A549 (cell line): ENCODE measurements around the gene LDLRAD4. TPM values are rescaled to one million over a fixed set of nuclear protein-coding genes. Genes with fewer than 3 reads are reported as not detected.
"Not testable (repeated sequence)": the region's sequence is repeated elsewhere in the genome, so short reads cannot be mapped to it uniquely, and the experiment has no call there.

ENCODE experiments used
- ATAC-seq, 2 experiments: fragments of 200-7000 bp in 1 of 2; fragments of >200 bp in 1 of 2; cut with Nextera tagmentation in 1 of 2; cut with Tn5 transposase in 1 of 2; 3 replicates each; pipeline versions ENCODE4 v1.8.0 to v1.9.1; 2018 to 2020; ENCODE audit warnings: mild to moderate bottlenecking in 1 of 2, moderate library complexity in 1 of 2
- CTCF ChIA-PET: fragments of 300-600 bp; sonication (Branson Sonifier 250); formaldehyde crosslinking; extraction: SDS; loops from one replicate; lab custom pipeline; 2021; ENCODE audit warnings: antibody characterized with exemption, inconsistent platforms; lab: Yijun Ruan, JAX
- POLR2A ChIA-PET: fragments of 350-600 bp; formaldehyde crosslinking; extraction: SDS; loops from one replicate; lab custom pipeline; 2021; ENCODE audit warnings: antibody characterized with exemption, inconsistent platforms; lab: Yijun Ruan, JAX
- DNase-seq, 2 experiments: peaks; one replicate each; pipeline versions ENCODE4 v3.0.0 to v3.0.0-alpha.2; 2011 to 2016; ENCODE audit warnings: low read depth in 1 of 2, low spot score in 1 of 2
- FAIRE-seq: peaks from 2 replicates; lab custom pipeline; 2011; peaks lifted over from hg19 to GRCh38; lab: Jason Lieb, UNC
- H3K27ac ChIP-seq, 2 experiments: fragments of >200 bp; sonication (Bioruptor Twin); formaldehyde crosslinking; 3 replicates each; pipeline ENCODE4 v1.5.1; 2016 to 2017
- H3K4me1 ChIP-seq: fragments of >200 bp; sonication (Bioruptor Twin); formaldehyde crosslinking; 3 replicates; pipeline ENCODE4 v1.6.1; 2016
- H3K4me2 ChIP-seq: fragments of >200 bp; sonication (Bioruptor Twin); formaldehyde crosslinking; 3 replicates; pipeline ENCODE4 v1.6.1; 2016
- H3K4me3 ChIP-seq: fragments of >200 bp; sonication (Bioruptor Twin); formaldehyde crosslinking; 3 replicates; pipeline ENCODE4 v1.5.1; 2016
- H3K9me3 ChIP-seq: fragments of >200 bp; sonication (Bioruptor Twin); formaldehyde crosslinking; 3 replicates; pipeline ENCODE4 v1.6.1; 2016
- CBX2 ChIP-seq: fragments of 200-600 bp; sonication (generic); IDR thresholded peaks from 2 replicates; pipeline ENCODE4 v1.6.1; 2016; ENCODE audit warnings: low read depth, mild to moderate bottlenecking, borderline replicate concordance
- CBX8 ChIP-seq: fragments of 200-600 bp; sonication (generic); IDR thresholded peaks from 2 replicates; pipeline ENCODE4 v1.6.1; 2016
- CEBPB ChIP-seq, 2 experiments: fragments of >200 bp in 1 of 2; sonication (Bioruptor Twin) in 1 of 2; formaldehyde crosslinking in 1 of 2; IDR thresholded peaks; 2 replicates each; pipeline ENCODE4 v1.6.1; 2012 to 2016
- CHD2 ChIP-seq: fragments of 150-350 bp; IDR thresholded peaks from 2 replicates; pipeline ENCODE4 v1.6.1; 2014; ENCODE audit warnings: low read length; ENCODE audit not compliant: partially characterized antibody
- CHD4 ChIP-seq: fragments of 200-600 bp; sonication (generic); IDR thresholded peaks from 2 replicates; pipeline ENCODE4 v1.6.1; 2016; ENCODE audit warnings: antibody characterized with exemption, mild to moderate bottlenecking, borderline replicate concordance
- EP300 ChIP-seq, 2 experiments: fragments of >200 bp; sonication (Bioruptor Twin); formaldehyde crosslinking; IDR thresholded peaks; 2 replicates in 1 of 2; 3 replicates in 1 of 2; pipeline ENCODE4 v1.6.1; 2016 to 2017
- FOSL2 ChIP-seq, 2 experiments: fragments of 450-650 bp in 1 of 2; fragments of >200 bp in 1 of 2; sonication (Bioruptor Twin) in 1 of 2; formaldehyde crosslinking; IDR thresholded peaks; 2 replicates each; pipeline versions ENCODE4 v1.5.0 to v1.6.1; 2016 to 2020; ENCODE audit warnings: mild to moderate bottlenecking in 1 of 2, moderate library complexity in 1 of 2
- HDAC2 ChIP-seq: fragments of 200-600 bp; sonication (generic); IDR thresholded peaks from 2 replicates; pipeline ENCODE4 v1.6.1; 2016
- HOXA7 ChIP-seq: fragments of 250-450 bp; sonication (Bioruptor Pico); IDR thresholded peaks from 2 replicates; pipeline ENCODE4 v1.5.0; 2020; ENCODE audit warnings: mild to moderate bottlenecking, moderate library complexity
- HOXB13 ChIP-seq: fragments of 250-450 bp; sonication (Bioruptor Pico); IDR thresholded peaks from 2 replicates; pipeline ENCODE4 v1.5.0; 2020; ENCODE audit warnings: low read depth, mild to moderate bottlenecking, moderate library complexity
- MAFK ChIP-seq: fragments of 450-650 bp; IDR thresholded peaks from 2 replicates; pipeline ENCODE4 v1.6.1; 2014; ENCODE audit not compliant: partially characterized antibody
- MAZ ChIP-seq: fragments of 150-350 bp; IDR thresholded peaks from 2 replicates; pipeline ENCODE4 v1.6.1; 2014; ENCODE audit warnings: antibody characterized with exemption, low read depth, low read length, borderline replicate concordance
- MYC ChIP-seq: IDR thresholded peaks from 2 replicates; pipeline ENCODE4 v1.6.1; 2012; ENCODE audit warnings: mild to moderate bottlenecking, inconsistent platforms, low read length, improper control_type of control experiment, borderline replicate concordance
- PHF8 ChIP-seq: fragments of 200-600 bp; sonication (generic); IDR thresholded peaks from 2 replicates; pipeline ENCODE4 v1.6.1; 2016; ENCODE audit warnings: low read depth, mild to moderate bottlenecking, antibody characterized with exemption, moderate library complexity, borderline replicate concordance
- POLR2A ChIP-seq: IDR thresholded peaks from 2 replicates; pipeline ENCODE4 v1.6.1; 2012; ENCODE audit warnings: mild to moderate bottlenecking, low read length
- RARB ChIP-seq: fragments of 250-450 bp; sonication (Bioruptor Pico); IDR thresholded peaks from 2 replicates; pipeline ENCODE4 v1.8.0; 2021; ENCODE audit warnings: mild to moderate bottlenecking, moderate library complexity
- RNF2 ChIP-seq: fragments of 200-600 bp; sonication (generic); IDR thresholded peaks from 2 replicates; pipeline ENCODE4 v1.6.1; 2016; ENCODE audit warnings: low read depth, mild to moderate bottlenecking, antibody characterized with exemption, moderate library complexity, borderline replicate concordance
- SMC3 ChIP-seq: fragments of >200 bp; sonication (Bioruptor Twin); formaldehyde crosslinking; IDR thresholded peaks from 3 replicates; pipeline ENCODE4 v1.6.1; 2018; ENCODE audit warnings: inconsistent platforms
- TP53 ChIP-seq: fragments of 250-450 bp; sonication (Bioruptor Pico); IDR thresholded peaks from 2 replicates; pipeline ENCODE4 v1.5.0; 2021; ENCODE audit warnings: mild to moderate bottlenecking, moderate library complexity
- WGBS: methylation state at CpG from one replicate; pipeline ENCODE4 v1.1.6; 2017; ENCODE audit errors: missing lambda C conversion rate; 5-methylcytosine and 5-hydroxymethylcytosine counted together
- polyA plus RNA-seq, 4 experiments: library from polyadenylated mRNA; depleted of rRNA in 3 of 4; stranded (reverse); fragments of >200 nt; fragmentation: RNase III in 1 of 4; extraction: RNeasy Plus Mini Kit Qiagen cat#74134 plus additional on column Dnase treatment in 1 of 4; gene quantifications; 2 replicates in 3 of 4; 3 replicates in 1 of 4; pipeline ENCODE4 v1.2.3, GENCODE V29; 2011 to 2017
- TF ChIP-seq, protein P1 (sequence below): fragments of 150-350 bp; IDR thresholded peaks from 2 replicates; pipeline ENCODE4 v1.6.1; 2014; ENCODE audit warnings: low read depth, mild to moderate bottlenecking, low read length
- TF ChIP-seq, protein P2 (sequence below): fragments of 250-450 bp; sonication (Bioruptor Pico); IDR thresholded peaks from 2 replicates; pipeline ENCODE4 v1.5.0; 2020; ENCODE audit warnings: low read depth, mild to moderate bottlenecking, moderate library complexity
- TF ChIP-seq, protein P3 (sequence below): fragments of 250-450 bp; sonication (Bioruptor Pico); IDR thresholded peaks from 2 replicates; pipeline ENCODE4 v1.5.0; 2021; ENCODE audit warnings: mild to moderate bottlenecking, moderate library complexity, borderline replicate concordance
- TF ChIP-seq, protein P4 (sequence below): IDR thresholded peaks from 2 replicates; pipeline ENCODE4 v1.6.1; 2012

Gene LDLRAD4
- polyA plus RNA-seq, 2 of the 4 experiments (the other 2 are of a cell fraction): 5.2 to 7.6 TPM

DNA sequence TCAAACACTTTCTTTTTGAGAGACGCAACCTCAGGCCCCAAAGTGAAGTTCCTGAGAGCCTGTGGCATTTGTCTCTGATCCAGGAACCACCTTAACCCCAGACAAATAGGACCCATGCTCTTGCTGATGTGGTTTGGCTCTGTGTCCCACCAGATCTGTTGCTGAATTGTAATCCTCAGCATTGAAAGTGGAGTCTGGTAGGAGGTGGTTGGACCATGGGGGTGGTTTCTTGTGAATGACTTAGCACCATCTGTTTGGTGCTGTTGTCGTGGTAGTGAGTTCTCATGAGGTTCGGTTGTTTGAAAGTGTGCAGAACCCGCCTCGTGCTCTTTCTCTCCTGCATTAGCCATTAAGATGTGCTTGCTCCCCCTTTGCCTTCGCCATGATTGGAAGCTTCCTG lies 255.2 kb downstream of the LDLRAD4 start:
- Histone ChIP-seq H3K9me3 (no peaks in the 10 kb centered on the region), H3K4me2 (no peak overlapping the region), H3K4me1 (no peaks in the 10 kb centered on the region), H3K4me3 (no peak overlapping the region), H3K27ac (no peak overlapping the region)
- ChIA-PET CTCF (no interaction called here), POLR2A (no interaction called here)
- DNase-seq (no peak), ATAC-seq (no peak), FAIRE-seq (no peak)
- TF ChIP-seq EP300 (IDR thresholded peaks at IDR 0.05) (no peak), HOXA7 (CRISPR knock-in tag) (no peak), RARB (CRISPR knock-in tag) (no peak), POLR2A (no peak), CHD2 (no peak)
- TF ChIP-seq, protein P1, sequence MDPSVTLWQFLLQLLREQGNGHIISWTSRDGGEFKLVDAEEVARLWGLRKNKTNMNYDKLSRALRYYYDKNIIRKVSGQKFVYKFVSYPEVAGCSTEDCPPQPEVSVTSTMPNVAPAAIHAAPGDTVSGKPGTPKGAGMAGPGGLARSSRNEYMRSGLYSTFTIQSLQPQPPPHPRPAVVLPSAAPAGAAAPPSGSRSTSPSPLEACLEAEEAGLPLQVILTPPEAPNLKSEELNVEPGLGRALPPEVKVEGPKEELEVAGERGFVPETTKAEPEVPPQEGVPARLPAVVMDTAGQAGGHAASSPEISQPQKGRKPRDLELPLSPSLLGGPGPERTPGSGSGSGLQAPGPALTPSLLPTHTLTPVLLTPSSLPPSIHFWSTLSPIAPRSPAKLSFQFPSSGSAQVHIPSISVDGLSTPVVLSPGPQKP: no peak
- WGBS: 83% methylated on average over 6 of the region's 6 CpGs

DNA sequence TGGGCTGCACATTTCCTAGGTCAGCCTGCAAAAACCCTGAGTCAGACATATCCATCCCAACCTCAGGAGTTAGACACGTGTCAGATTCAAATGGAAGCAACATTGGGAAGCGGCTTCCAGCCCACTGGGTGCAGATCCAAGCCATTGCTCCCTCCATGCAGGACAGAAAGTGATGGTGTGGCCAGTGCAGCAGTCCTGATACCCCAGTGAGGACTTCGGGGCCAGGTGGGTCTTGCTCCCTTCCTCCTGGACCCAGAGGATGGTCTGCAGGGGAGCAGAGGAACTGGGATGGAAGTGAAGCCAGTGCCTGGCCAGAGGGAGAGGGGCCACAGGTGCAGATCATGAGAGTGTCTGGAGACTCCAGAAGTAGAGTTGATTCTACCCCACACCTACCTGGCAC lies 255.8 kb downstream of the LDLRAD4 start:
- no peaks in the 10 kb centered on the region for H3K4me1 ChIP-seq
- no peak overlapping the region for H3K4me3 ChIP-seq
- no CpG with 5 or more reads among the region's 3 CpGs for WGBS
- ATAC-seq (no peak), FAIRE-seq (no peak), DNase-seq (no peak)
- no peak overlapping the region for H3K4me2 ChIP-seq
- no peaks in the 10 kb centered on the region for H3K9me3 ChIP-seq
- ChIA-PET CTCF (no interaction called here), POLR2A (no interaction called here)
- no peak overlapping the region for H3K27ac ChIP-seq
- TF ChIP-seq CEBPB (IDR thresholded peaks at IDR 0.05) (no peak), FOSL2 (IDR thresholded peaks at IDR 0.05) (no peak), FOSL2 (CRISPR knock-in tag; IDR thresholded peaks at IDR 0.05) (no peak), CHD4 (no peak), MAFK (no peak), PHF8 (no peak), CBX2 (no peak)
- TF ChIP-seq, protein P2, sequence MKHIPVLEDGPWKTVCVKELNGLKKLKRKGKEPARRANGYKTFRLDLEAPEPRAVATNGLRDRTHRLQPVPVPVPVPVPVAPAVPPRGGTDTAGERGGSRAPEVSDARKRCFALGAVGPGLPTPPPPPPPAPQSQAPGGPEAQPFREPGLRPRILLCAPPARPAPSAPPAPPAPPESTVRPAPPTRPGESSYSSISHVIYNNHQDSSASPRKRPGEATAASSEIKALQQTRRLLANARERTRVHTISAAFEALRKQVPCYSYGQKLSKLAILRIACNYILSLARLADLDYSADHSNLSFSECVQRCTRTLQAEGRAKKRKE (CRISPR knock-in tag): no peak

DNA sequence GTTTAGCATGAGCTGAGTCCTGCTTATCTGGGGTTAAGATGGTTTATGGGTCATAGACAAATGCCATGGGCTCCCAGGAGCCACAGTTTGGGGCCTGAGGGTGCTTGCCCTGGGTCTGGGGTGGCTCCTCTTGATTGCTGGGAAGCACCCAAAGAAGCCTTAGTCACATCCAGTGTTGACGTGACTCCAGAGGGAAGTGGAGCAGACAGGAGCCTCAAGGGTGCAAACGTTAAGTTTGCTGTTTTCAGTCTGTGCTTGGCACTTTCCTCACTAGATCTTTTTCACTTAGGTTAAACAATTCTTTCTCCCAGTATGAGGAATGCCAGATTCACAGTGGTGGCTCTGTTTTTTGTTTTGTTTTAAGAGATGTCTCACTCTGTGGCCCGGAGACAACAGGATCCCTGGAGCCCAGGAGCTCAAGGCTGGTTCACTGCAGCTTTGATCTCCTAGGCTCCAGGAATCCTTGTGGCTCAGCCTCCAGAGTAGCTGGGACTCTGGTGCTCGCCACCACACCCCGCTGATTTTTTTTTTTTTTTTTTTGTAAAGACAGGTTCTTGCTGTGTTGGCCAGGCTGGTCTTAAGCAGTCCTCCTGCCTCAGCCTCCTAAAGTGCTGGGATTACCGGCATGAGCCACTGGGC lies 256.5 kb downstream of the LDLRAD4 start:
- no peak overlapping the region for H3K4me3 ChIP-seq
- CTCF ChIA-PET: no interaction called here
- TF ChIP-seq RNF2 (no peak), FOSL2 (IDR thresholded peaks at IDR 0.05) (no peak), FOSL2 (CRISPR knock-in tag; IDR thresholded peaks at IDR 0.05) (no peak), HOXB13 (CRISPR knock-in tag) (no peak), MAZ (no peak), CHD2 (no peak), TP53 (CRISPR knock-in tag) (no peak), MYC (no peak), POLR2A (no peak), HDAC2 (no peak), CBX8 (no peak), SMC3 (no peak)
- TF ChIP-seq, protein P3, sequence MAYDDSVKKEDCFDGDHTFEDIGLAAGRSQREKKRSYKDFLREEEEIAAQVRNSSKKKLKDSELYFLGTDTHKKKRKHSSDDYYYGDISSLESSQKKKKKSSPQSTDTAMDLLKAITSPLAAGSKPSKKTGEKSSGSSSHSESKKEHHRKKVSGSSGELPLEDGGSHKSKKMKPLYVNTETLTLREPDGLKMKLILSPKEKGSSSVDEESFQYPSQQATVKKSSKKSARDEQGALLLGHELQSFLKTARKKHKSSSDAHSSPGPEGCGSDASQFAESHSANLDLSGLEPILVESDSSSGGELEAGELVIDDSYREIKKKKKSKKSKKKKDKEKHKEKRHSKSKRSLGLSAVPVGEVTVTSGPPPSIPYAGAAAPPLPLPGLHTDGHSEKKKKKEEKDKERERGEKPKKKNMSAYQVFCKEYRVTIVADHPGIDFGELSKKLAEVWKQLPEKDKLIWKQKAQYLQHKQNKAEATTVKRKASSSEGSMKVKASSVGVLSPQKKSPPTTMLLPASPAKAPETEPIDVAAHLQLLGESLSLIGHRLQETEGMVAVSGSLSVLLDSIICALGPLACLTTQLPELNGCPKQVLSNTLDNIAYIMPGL: no peak
- TF ChIP-seq, protein P4, sequence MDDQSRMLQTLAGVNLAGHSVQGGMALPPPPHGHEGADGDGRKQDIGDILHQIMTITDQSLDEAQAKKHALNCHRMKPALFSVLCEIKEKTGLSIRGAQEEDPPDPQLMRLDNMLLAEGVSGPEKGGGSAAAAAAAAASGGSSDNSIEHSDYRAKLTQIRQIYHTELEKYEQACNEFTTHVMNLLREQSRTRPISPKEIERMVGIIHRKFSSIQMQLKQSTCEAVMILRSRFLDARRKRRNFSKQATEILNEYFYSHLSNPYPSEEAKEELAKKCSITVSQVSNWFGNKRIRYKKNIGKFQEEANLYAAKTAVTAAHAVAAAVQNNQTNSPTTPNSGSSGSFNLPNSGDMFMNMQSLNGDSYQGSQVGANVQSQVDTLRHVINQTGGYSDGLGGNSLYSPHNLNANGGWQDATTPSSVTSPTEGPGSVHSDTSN: no peak
- WGBS: 67% methylated on average over 6 of the region's 6 CpGs
- H3K27ac ChIP-seq: no peak overlapping the region
- no peak overlapping the region for H3K4me2 ChIP-seq
- POLR2A ChIA-PET: no interaction called here
- FAIRE-seq (no peak), DNase-seq (no peak), ATAC-seq (no peak)
- H3K9me3 ChIP-seq: no peaks in the 10 kb centered on the region
- H3K4me1 ChIP-seq: no peaks in the 10 kb centered on the region

DNA sequence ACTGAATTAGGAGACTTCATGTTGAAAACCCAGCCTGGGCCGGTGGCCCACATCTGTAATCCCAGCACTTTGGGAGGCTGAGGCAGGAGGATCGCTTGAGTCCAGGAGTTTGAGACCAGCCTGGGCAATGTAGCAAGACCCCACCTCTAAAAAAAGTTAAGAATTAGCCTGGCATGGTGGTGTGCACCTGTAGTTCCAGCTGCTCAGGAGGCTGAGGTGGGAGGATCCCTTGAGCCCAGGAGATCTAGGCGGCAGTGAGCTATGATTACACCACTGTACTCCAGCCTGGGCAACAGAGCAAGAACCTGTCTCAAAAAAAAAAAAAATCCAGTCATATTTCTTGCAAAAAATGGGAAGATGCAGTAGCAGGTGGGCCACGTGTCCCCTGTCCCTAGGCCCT lies 257.8 kb downstream of the LDLRAD4 start:
- H3K9me3 ChIP-seq, DNase-seq, POLR2A ChIA-PET, H3K4me3 ChIP-seq, ATAC-seq, CTCF ChIA-PET, H3K4me1 ChIP-seq, H3K4me2 ChIP-seq, H3K27ac ChIP-seq, FAIRE-seq: not testable (repeated sequence)
- WGBS: 77% methylated on average over 4 of the region's 4 CpGs
